Liver (tissue), 3 donors: ENCODE measurements around the gene MARCOL.

Experiments
- ATF3 ChIP-seq: IDR thresholded peaks from 2 replicates; pipeline ENCODE4 v1.6.1; 2016; ENCODE audit warnings: antibody characterized with exemption
- CTCF ChIP-seq: fragments of 150-350 bp; IDR thresholded peaks from 2 replicates; pipeline ENCODE4 v1.5.1; 2017; ENCODE audit warnings: improper control_type of control experiment, low read depth, low read length; ENCODE audit not compliant: missing input control
- EGR1 ChIP-seq, 2 donors: IDR thresholded peaks; 2 replicates each; pipeline ENCODE4 v1.6.1; 2016 to 2018; ENCODE audit warnings: antibody characterized with exemption in 2 of 2, low read depth in 2 of 2
- FOXA1 ChIP-seq: IDR thresholded peaks from 2 replicates; pipeline ENCODE4 v1.6.1; 2016; ENCODE audit warnings: antibody characterized with exemption
- FOXA2 ChIP-seq: IDR thresholded peaks from 2 replicates; pipeline ENCODE4 v1.6.1; 2016; ENCODE audit warnings: antibody characterized with exemption
- GABPA ChIP-seq, 2 donors: IDR thresholded peaks in 1 of 2; conservative IDR thresholded peaks in 1 of 2; 2 replicates each; pipeline ENCODE4 v1.6.1; 2016; ENCODE audit warnings: antibody characterized with exemption in 2 of 2, mild to moderate bottlenecking in 1 of 2, moderate library complexity in 1 of 2
- JUND ChIP-seq, 2 donors: IDR thresholded peaks; 2 replicates each; pipeline ENCODE4 v1.6.1; 2016; ENCODE audit warnings: antibody characterized with exemption in 2 of 2
- MAX ChIP-seq: IDR thresholded peaks from 2 replicates; pipeline ENCODE4 v1.6.1; 2016; ENCODE audit warnings: antibody characterized with exemption
- NR2F2 ChIP-seq: IDR thresholded peaks from 2 replicates; pipeline ENCODE4 v1.6.1; 2016; ENCODE audit warnings: antibody characterized with exemption
- REST ChIP-seq: IDR thresholded peaks from 2 replicates; pipeline ENCODE4 v1.6.1; 2016; ENCODE audit warnings: antibody characterized with exemption, mild to moderate bottlenecking
- SP1 ChIP-seq: IDR thresholded peaks from 2 replicates; pipeline ENCODE4 v1.6.1; 2018; ENCODE audit warnings: antibody characterized with exemption, mild to moderate bottlenecking
- TAF1 ChIP-seq: conservative IDR thresholded peaks from 2 replicates; pipeline ENCODE4 v1.6.1; 2016; ENCODE audit warnings: antibody characterized with exemption, mild to moderate bottlenecking
- YY1 ChIP-seq: IDR thresholded peaks from 2 replicates; pipeline ENCODE4 v1.6.1; 2016; ENCODE audit warnings: antibody characterized with exemption, mild to moderate bottlenecking
- donor health status: healthy.
- donor health status: healthy.

- no peak for TF ChIP-seq CTCF
- TF ChIP-seq MAX: no peak
- TF ChIP-seq EGR1 (IDR thresholded peaks at IDR 0.05; ENCODE audit: low read depth in 2 of 2): no peak
- no peak for TF ChIP-seq GABPA (IDR thresholded peaks at IDR 0.05 in 1 of 2, conservative IDR thresholded peaks at IDR 0.05 in 1 of 2)
- no peak for TF ChIP-seq JUND (IDR thresholded peaks at IDR 0.05)
- no peak for TF ChIP-seq FOXA1
- TF ChIP-seq NR2F2: no peak
- no peak for TF ChIP-seq FOXA2
- TF ChIP-seq ATF3: no peak
- no peak for TF ChIP-seq TAF1
- TF ChIP-seq REST: no peak
- TF ChIP-seq SP1: no peak
- no peak for TF ChIP-seq YY1
Measured at GRCh38 chr5:148208226-148208625, 30.1 kb upstream of the MARCOL start.
